ENCODE measurements around the gene CDHR3. TPM values are rescaled to one million over a fixed set of nuclear protein-coding genes. Genes with fewer than 3 reads are reported as not detected.

The CDHR3 gene
- total RNA-seq, 2 experiments from 2014 or later: 2.7 to 3.7 TPM

Other genes with a start within 250 kb of the CDHR3 start
- gene ATXN7L1, start 86.7 kb upstream of the CDHR3 start, total RNA-seq: 10 to 100 TPM; 23.8 to 25.4 TPM
- 10 to 100 TPM; 36.7 to 40.3 TPM for gene SYPL1, start 149.0 kb downstream of the CDHR3 start, total RNA-seq

All from activated CD4-positive, alpha-beta T cell treated with anti-CD3 and anti-CD28 coated beads, Interleukin-2, amount 10 ng/mL, durations not matched to agents 7 days and 5 days (primary cell).